Measurements from ENCODE around the gene DNLZ. TPM values are rescaled to one million over a fixed set of nuclear protein-coding genes. Genes with fewer than 3 reads are reported as not detected.

Gene DNLZ
- total RNA-seq, 1 donor from 2014 or later: 40.2 TPM

DNA sequence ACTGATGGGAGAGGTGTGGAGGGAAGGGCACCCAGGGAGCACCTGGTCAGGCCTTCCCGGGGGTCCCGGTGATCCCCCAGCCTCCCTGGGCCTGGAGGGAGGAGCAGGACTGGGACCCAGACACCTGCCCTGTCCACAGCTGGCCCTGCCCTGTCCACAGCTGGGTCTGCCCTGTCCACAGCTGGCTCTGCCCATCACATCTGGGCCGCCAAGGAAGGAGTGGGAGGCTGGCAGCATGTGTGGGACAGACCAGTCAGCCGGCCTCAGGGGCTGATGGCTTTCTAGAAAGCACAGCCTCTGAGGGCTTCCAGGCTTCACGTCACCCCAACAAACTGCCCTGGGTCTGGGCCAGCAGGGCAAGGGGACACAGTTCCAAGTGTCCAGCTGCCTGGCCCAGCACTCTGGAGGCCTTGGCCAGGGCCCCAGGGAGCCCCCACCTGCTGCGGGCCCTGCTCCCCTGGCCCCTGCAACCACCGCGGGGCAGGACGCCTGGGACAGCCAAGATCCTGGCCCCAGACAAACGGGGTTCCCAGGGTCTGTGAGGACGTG lies 12.2 kb downstream of the DNLZ start:
- no peak for DNase-seq
- no peak for ATAC-seq
- intact Hi-C loops (cut with micrococcal nuclease): no loop called here

GRCh38 chr9:136349546-136349945 lies 14.0 kb downstream of the DNLZ start:
- intact Hi-C loops (cut with micrococcal nuclease): no loop called here
- no peak for DNase-seq
- ATAC-seq: no peak

- DNase-seq (no peak), ATAC-seq (no peak)
- intact Hi-C loops (cut with micrococcal nuclease): no loop called here
These were observed 14.9 kb downstream of the DNLZ start for GRCh38 chr9:136348691-136349090.

DNA sequence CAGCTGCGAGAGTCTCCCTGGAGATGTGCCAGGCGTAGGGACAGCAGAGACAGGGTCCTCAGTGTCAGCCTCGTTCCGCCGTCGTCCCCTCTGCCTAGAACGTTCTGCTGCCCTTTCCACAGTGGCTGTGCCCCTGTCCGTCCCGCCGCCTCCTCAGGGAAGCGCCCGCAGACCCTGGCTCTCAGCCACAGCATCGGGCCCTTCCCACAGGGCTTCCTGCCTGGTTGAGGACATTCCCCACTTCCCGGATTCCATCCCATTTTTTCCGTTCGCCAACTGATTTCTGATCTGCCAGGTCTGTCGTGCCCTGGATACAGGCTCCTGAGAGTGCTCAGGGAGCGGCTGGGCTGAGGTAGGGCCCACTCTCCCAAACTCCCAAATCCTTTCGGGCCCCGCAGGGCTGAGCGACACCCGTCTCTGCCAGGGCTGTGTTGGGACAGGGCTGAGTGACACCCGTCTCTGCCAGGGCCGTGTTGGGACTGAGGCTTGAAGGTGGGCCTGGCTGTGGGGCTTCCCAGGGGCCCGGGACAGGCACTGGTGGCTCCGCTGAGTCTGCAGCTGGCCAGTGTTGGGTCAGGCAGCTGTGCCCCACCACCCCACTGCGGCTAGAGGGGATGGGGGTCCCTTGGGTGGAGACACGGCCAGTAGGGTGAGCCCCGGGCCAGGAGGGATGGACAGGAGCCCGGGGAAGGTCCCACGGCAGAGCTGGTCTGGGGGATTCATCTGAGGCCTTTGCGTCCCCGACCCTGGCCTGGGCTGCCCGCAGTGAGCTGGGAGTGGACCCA lies 15.9 kb downstream of the DNLZ start:
- no peak for ATAC-seq
- no peak for DNase-seq
- intact Hi-C loops (cut with micrococcal nuclease): no loop called here

DNA sequence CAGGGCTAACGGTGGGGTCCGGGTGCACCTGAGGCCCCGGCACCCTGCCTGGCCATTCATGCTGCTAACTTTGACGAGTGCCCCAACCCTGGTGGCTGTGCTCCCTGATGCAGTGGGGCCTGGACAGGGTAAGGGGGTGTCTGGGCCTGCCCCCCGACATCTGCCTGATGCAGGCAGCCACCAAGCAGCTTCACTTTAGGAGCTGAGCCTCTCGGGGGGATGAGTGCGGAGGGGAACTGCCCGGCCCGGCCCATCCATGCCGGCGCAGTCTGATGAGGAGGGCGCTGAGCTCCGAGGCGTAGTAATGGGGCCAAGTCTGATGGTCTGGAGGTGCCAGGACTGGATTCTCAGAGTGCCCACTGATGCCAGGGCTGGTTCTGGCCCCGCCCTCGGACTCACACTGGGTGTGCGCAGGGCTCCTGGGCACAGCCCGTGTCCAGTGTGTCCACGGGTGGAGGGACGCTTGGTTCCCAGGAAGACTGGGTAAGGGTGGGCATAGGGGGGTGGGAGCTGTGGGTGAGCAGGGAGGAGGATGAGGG lies 16.5 kb downstream of the DNLZ start:
- ATAC-seq (no peak), DNase-seq (no peak)
- intact Hi-C loops (cut with micrococcal nuclease): no loop called here

GRCh38 chr9:136346157-136346481 lies 17.4 kb downstream of the DNLZ start:
- ATAC-seq (no peak), DNase-seq (peak; percentile 55)
- intact Hi-C loops (cut with micrococcal nuclease): no loop called here

- DNase-seq: peak; percentile 85
- ATAC-seq: peak; percentile 40
- intact Hi-C loops (cut with micrococcal nuclease): no loop called here
These were observed 18.0 kb downstream of the DNLZ start for GRCh38 chr9:136345281-136346156.

DNA sequence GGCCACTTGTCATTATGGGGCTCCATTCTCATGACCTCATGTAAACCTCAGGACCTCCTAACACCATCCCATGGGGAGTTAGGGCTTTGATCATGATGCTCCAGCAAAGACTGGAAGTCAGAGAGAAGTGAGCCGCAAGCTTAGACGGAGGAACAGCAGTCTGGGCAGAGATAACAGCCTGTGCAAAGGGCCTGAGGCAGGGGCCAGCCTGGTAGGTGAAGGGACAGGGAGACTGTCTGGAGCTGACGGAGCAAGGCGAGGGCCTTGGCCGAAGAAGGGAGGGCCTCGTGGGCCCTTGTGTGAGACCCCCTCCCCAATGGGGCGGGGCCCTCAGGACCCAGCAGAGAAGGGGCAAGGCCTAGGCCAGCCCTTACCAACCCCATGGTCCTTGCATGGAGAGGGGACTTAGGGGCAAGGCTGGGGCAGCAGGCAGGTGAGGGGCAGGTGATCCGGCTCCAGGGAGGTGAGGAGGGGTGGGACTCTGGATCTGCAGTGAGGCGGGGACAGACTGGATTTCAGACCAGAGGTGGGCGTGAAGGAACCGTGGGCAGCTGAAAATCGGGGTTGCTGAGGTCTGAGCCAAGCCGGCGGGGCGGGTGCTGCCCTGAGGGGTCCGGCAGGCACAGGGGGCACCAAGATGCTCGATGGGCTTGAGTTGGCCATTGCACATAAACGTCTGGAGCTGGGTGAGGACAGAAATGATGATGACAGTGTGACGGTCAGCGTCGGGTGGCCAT lies 18.8 kb downstream of the DNLZ start:
- no peak for DNase-seq
- intact Hi-C loops (cut with micrococcal nuclease): no loop called here
- ATAC-seq: no peak

- intact Hi-C loops (cut with micrococcal nuclease): no loop called here
- ATAC-seq (no peak), DNase-seq (no peak)
These were observed 19.7 kb downstream of the DNLZ start for GRCh38 chr9:136343884-136344269.

- intact Hi-C loops (cut with micrococcal nuclease): no loop called here
- DNase-seq (peak; percentile 88), ATAC-seq (peak; percentile 66)
These were observed 20.2 kb downstream of the DNLZ start for GRCh38 chr9:136343121-136343883.

- ATAC-seq (peak; percentile 75), DNase-seq (peak; percentile 93)
- intact Hi-C loops (cut with micrococcal nuclease): no loop called here
These were observed 21.1 kb downstream of the DNLZ start for GRCh38 chr9:136342181-136343120.

DNA sequence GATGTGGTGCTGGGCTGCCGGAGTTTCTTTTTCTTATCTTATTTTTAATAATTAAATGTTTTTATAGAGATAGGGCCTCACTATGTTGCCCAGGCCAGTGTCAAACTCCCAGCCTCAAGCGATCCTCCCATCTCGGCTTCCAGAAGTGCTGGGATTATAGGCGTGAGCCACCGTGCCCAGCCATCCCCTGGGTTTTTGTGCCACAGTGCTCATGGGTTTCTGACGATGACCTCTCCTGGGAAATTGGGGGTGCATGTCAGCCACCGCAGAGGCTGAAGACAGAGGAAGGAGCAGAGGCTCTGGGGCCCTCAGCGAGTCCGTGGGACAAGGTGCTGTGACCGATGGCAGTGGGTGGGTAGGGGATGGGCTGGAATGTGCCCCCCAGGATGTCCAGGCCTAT lies 21.8 kb downstream of the DNLZ start:
- intact Hi-C loops (cut with micrococcal nuclease): no loop called here
- DNase-seq (no peak), ATAC-seq (no peak)

DNA sequence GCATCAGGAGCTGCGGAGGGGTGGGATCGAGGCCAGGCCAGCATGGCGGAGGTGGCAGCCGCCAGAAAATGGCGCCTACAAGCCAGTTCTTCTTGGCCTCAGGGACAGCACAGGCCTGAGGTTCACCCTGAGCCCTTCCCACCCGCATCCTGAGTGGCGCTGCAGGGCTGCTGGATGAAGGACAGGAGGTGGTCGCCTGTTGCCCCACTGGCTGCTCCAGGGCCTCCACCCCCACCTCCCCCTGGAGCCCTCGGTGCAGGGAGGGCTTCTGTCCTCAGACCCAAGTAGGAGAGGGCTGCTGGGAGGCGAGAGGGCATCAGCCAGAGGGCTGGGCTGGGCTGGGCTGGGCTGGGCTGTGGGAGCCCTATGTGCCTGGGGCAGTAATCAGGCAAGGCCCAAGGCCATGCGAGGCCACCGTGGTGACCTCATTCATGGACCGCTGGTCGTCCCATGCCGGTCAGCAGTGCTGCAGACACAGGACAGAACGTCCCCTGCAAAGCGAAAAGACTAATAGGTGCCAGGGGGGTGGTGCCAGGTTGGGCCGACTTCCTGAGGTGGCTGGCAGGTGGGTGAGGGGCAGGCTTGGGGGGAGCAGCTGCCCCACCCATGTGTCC lies 22.4 kb downstream of the DNLZ start:
- DNase-seq (peak; percentile 84), ATAC-seq (peak; percentile 46)
- intact Hi-C loops (cut with micrococcal nuclease): no loop called here

GRCh38 chr9:136340356-136341041 lies 23.0 kb downstream of the DNLZ start:
- intact Hi-C loops (cut with micrococcal nuclease): no loop called here
- DNase-seq: no peak

GRCh38 chr9:136339958-136340310 lies 23.6 kb downstream of the DNLZ start:
- DNase-seq (no peak), ATAC-seq (no peak)
- intact Hi-C loops (cut with micrococcal nuclease): no loop called here

More at GRCh38 chr9:136340356-136341041, 23.0 kb downstream of the DNLZ start:
- no peak for ATAC-seq

DNA sequence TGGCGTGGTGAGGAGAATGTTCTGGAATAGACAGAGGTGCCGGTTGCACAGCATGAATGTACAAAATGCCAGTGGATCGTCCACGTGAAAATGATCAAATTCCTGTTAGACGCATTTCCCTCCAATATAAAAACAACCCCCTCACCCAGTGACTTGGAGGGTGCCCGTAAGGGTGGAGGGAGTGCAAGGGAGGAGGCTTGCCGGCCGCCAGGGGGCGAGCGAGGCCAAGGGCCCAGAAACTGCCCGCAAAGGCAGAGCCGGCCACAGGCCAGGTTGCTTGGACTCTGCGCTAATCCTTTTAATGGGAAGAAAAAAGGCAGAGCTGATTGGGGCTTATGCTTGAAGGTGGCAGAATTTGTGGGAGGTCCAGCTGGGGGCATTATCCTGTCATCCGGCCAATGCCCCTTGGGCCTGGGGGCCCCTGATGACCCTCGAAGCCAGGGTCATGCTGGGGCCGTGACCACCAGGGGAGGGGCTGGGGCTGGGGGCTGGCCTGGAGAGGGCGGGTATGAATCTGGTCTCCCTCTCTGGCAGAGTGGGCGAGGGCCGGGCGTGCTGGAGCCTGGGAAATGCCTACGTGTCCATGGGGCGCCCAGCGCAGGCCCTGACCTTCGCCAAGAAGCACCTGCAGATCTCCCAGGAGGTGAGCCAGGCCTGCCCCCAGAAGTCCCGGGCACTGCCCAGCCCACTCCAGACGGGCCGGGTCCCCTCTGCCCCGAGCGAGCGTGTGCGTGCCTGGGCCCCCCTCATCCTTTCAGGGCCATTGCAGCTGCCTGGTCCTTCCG lies 24.2 kb downstream of the DNLZ start:
- ATAC-seq (peak; percentile 16), DNase-seq (peak; percentile 89)
- intact Hi-C loops (cut with micrococcal nuclease): no loop called here

All from left ventricle myocardium superior (tissue), 1 donor.